ENCODE measurements around the gene SGTA.

- TF ChIP-seq CTCF (IDR thresholded peaks at IDR 0.05) (no peak), POLR2A (IDR thresholded peaks at IDR 0.05) (no peak)
Measured at GRCh38 chr19:2827840-2828489, 44.9 kb upstream of the SGTA start.

Measured in thyroid gland (tissue), 4 donors.